IPS-18c (cell line): ENCODE measurements around the gene TTC6.

Experiments
- H3K4me3 ChIP-seq: 2 replicates; pipeline ENCODE4 v1.7.0; 2013; ENCODE audit warnings: low read depth, mild to moderate bottlenecking, low read length, moderate library complexity; ENCODE audit not compliant: insufficient read depth
- H3K9me3 ChIP-seq: one replicate; pipeline ENCODE4 v1.6.1; 2013; ENCODE audit warnings: mild to moderate bottlenecking, low read length, moderate library complexity; ENCODE audit not compliant: control insufficient read depth, insufficient read depth

The TTC6 gene

DNA sequence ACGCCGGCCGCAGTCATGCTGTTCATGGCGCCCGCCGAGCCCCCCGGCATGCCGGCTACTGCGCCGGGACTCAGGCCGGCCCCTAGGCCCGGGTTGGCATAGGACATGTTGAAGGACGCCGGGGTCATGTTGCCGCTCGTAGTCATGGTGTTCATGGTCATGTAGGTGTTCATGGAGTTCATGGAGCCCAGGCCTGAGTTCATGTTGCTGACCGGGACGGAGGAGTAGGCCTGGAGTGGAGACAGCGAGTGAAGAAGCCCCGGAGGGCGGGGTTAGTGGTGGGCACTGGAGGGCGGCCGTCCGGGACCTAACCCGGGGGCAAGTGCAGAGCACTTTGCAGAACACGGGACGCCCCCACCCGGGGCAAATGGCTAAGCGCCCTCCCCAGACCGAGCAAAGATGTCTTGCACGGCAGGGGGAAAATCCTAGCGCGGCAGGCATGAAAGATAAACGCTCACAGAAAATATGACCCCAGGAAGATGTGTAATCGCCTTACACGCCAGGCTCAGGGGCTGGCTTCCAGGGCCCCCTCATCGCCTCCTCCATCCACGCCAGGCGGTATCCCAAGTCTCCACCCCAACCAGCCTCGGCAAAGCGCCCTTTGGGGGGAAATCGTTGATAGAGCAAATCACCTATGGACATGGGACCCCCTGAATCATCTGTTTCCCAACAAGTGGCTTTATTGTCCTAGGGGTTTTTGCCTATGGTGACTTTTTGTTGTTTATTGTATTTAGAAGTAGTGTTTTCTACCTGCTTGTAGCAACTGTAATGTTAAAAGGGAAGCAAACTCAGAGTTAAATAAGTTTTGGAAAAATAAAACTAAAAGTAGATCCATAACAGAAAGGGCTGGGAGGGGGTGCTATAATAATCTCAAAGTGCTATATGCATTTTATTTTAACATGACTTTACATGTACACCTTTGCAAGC is 2.7 kb upstream of the TTC6 start:
- H3K4me3 ChIP-seq, result peak overlapping the region; percentile 16; the same call in 1 of the 2 replicates
- H3K9me3 ChIP-seq, result peaks cover 2% of the 10 kb centered on the region

DNA sequence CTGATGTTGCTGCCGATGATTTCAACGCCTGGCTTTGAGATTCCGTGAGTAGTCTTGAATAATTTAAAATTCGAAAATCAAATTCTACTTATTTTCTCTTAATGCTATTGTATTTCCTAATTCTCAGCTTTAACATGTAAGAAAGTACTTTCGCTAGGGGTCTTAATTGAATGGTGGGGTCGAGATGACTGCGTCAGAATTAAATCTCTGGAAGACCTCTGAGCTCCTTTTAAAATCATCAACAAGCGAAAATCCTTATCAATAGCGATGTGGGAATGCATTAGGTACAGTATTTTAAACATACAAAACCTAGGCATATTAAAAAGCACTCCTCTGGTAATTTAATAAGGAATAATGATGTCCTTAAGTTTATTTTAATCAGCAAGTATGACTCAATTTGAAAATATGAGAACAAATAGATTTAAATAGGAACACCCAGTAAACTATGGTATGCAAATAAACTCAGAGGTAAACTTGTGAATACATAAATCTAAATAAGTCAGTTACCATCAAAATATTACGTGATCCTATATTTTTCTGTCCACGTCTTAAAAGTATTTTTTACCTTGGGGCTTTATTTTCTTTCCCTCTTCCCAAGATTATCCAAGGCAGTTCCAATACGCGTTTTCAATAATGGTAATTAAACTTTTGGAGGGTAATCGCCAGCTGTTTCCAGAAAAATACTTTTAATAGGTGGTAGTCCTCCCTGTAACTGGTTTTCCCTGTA is 1.8 kb upstream of the TTC6 start:
- Histone ChIP-seq H3K9me3 (peaks cover 2% of the 10 kb centered on the region), H3K4me3 (no peak overlapping the region)

DNA sequence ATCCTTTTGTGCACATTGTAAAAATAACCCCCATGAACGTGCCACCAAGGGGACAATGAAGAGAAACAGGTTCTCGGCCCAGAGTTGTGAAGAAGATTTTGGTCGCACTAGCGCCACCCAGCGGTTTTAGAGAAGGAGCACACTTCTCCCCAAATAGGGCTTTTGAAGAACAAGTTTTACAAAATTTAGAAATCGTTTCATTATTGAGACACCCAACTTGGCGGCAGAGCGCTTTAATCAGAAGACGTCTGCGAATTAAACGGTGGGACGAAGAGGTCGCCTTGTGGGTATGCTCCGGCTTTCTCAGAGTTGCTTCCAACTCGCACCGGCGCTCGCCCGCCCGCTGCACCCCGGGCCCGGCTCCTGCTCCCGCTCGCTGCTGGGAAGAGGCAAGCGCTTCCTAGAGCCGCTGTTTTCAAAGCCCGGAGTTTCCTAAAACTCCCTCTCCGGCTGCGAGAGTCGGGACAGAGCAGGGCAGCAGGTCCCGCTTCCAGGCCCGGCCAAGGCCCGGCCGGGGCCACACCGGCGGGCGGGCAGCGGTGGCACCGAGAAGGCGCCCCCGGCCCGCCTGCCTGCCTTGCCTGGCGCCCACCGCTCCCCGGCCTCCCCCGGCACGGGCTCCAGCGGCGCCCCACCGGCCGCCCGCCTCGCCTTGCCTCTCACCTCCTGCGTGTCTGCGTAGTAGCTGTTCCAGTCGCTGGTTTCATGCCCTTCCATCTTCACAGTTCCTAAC is 1.0 kb upstream of the TTC6 start:
- Histone ChIP-seq H3K9me3 (peaks cover 2% of the 10 kb centered on the region), H3K4me3 (peak overlapping the region; percentile 44)

DNA sequence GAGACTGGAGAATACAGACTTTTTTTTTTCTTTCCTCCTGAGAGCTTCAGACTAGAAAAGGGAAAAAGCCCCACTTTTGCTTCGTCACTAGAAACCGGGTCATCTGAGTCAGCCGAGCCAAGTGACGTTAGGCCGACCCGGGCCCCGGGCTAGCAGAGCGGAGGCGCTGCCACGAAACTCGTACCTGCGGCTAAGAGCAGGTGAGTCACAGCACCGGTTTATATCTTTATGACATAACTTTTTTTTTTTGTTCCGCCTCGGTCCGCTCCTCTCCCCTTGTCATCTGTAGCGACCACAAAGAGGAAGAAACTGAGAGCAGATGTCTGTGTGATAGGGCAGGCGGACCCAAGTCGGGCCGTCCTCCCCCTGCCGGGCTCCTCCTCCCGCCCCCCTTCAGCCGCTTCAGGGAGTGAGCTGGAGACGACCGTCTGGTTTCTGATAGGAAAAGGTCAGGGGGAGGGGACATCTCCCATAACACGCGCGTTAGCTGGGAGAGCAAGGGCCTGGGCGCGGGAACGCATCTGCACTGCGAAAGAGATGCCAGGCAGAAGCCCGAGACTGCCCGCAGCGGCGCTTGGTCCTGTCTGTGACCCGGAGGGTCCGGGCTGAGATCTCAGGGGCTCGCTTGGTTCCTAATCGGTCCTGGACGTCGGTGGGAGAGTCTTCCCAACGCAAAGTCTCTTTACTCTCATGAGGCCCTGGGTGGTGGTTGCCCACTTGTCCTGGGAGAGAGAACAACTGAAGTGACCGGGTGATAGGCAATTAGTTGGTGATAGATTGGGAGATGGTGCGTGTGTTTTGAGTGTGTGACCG is 586 bp downstream of the TTC6 start:
- peak overlapping the region; percentile 34; the same call in 1 of the 2 replicates for H3K4me3 ChIP-seq
- H3K9me3 ChIP-seq, result peaks cover 3% of the 10 kb centered on the region

DNA sequence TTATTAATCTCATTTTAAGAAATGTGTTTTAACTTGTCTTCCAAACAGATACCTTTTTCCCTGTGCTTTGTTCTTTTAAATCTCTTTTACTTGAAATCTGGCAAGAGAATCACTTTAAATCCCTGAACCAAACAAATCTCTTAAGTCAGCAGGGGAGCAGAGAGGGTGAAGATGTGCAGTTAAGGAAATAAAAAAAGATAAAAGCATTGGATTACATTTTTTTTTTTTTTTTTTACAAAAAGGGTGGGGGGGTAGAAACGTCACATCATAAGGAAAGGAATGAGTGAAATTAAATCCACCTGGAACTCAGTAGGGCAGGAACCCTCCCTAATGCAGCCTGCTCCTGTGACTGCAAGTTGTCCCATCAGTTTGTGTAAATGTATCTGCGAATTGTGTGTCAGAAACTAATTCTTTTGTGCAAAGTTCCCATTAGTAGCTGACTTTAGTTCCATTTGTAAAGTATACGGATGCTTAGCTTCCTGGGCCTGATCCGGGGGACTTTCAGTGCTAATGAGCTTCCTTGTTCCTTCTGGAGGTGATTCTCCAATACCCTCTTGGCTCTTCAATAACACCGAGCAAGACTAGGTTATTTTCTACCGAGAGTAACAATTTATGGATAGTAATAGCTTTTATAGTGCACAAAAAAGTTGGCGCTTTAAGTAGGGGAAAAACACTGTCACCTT is 1.5 kb downstream of the TTC6 start:
- Histone ChIP-seq H3K4me3 (no peak overlapping the region), H3K9me3 (peaks cover 6% of the 10 kb centered on the region)

DNA sequence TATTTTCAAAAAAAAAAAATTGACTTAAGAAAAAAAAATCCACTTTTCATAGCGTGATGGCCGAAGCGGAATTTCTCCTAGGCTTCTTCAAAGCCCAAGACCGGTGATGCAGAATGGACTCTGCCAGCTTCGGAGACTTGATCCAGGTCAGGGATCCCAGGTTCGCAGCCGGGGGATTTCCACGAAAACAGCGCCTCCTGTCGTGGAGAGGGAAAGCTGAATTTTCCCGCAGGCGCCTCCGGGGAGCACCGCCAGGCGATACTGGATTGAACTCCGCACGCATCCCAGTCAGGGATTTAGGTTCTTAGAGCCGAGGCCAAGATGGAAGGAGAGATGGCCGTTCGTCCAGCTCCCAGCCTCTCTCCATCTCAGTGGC is 2.1 kb downstream of the TTC6 start:
- Histone ChIP-seq H3K9me3 (peaks cover 6% of the 10 kb centered on the region), H3K4me3 (no peak overlapping the region; the same call in 1 of the 2 replicates)

DNA sequence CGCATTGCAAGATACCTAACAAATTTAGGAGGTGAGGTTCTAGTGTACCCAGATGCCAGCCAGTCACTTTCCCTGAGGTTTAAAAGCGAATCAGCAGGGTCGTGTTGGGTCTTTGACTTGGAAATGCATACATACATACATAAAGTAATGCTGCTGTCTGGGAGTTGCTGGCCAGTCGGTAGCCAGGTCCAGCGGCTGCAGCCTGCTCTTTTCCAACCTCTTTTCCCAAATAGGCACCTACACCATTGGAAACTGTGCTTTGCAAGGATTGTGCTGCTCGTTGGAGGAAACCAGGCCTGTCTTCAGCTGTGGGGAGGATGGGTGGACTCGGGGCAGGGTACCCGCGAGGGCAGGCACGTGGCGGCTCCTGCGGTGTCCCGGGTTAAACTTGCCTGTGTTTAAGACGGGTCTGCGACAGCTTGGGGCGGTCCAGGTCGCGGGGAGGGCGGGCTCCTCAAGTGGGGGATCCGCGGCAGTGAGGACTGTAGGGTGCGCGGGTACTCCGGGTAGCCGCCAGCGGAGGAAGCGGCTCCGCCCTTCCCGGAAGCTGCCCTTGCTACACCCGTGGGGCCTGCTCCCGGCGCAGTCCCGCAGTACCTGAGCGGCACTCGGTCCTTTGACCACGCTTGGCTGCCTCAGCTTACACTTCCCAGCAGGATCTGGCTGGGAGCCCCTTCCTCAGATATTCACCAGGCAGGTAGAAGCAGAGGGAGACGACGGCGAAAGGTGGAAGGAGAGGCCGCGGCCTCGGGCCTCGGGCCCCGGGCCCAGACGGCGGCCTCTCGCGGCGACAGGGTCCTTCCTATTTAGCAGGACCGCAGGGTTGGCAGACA is 2.7 kb downstream of the TTC6 start:
- Histone ChIP-seq H3K4me3 (peak overlapping the region; percentile 31; the same call in 1 of the 2 replicates), H3K9me3 (peaks cover 6% of the 10 kb centered on the region)

DNA sequence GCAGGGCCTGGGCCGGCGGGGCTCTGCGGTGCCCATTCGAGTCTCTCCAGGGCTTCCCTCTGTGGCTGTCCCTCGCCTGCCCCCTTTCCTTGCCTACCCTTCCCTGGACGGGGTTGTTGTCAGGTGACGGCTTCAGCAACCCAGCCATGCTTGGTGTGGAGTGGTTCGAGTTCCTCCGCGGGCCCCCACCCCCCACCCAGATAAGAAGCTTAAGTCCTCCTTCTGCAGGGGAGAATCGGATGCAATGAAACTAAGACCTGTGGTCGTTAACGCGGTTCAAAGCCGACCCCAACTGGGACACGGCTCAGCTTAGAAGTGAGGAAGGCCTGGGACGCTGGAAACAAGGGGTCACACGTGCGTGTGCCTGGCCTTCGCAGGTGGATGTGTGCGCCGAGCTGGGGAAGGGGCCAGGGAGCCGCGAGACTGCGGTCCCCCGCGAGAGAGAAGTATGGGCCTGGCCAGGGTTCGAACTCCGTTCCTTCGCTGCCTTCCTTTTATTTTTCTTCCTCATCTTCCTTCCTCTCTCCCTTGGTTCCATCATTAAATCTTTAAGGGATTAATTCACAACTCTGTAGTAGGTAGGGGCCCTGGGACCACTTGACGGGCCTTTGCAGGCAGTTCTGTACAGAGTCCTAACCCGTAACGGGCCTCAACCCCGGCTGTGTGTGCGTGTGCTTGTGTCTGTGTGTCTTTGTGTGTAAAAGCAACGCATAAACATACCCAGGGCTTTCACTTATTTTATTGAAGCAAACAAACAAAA is 3.5 kb downstream of the TTC6 start:
- H3K4me3 ChIP-seq, result peak overlapping the region; percentile 46; the same call in 1 of the 2 replicates

DNA sequence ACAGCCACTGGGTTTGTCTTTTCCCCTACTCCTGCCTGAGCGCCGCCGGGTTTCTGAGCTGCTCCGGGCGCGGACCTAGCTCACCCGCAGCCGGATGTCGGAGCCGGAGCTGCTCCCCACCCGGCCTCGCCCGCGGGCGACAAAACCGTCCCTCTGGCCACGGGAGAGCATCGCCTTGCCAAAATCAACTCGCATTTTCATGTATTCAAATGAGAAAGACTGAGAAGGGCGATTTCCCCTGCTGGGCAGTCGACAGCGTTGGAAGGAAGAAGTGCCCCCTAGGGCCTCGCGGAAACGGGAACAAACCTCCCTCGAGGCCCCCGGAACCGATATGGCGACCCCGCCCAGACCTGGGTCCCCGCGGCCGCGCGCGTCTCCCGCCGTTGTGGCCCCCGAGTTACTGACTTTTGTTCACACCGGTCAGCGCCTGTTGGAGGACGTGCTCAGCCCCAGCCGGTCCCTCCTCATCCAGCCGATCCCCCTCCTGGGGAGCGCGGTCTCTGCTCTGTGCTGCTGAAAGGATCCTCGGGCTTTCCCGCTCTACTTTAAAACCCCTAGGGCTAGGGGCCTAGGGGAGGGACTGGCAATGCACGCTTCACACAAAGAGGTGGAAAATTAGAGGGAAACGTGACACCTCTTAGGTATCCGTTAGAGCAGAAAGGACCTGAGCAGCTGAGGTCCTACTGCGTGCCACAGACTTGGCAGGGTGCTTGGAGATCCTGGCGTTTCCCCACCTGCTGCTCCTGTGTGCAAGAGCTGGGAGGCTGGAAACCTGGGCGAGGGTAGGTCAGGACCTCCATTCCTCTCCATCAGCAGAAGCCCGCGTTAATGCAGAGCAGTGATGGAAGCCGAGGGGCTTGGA is 4.3 kb downstream of the TTC6 start:
- Histone ChIP-seq H3K9me3 (peaks cover 5% of the 10 kb centered on the region), H3K4me3 (peak overlapping the region; percentile 46)

More for the DNA sequence above, 3.5 kb downstream of the TTC6 start:
- peaks cover 6% of the 10 kb centered on the region for H3K9me3 ChIP-seq

DNA sequence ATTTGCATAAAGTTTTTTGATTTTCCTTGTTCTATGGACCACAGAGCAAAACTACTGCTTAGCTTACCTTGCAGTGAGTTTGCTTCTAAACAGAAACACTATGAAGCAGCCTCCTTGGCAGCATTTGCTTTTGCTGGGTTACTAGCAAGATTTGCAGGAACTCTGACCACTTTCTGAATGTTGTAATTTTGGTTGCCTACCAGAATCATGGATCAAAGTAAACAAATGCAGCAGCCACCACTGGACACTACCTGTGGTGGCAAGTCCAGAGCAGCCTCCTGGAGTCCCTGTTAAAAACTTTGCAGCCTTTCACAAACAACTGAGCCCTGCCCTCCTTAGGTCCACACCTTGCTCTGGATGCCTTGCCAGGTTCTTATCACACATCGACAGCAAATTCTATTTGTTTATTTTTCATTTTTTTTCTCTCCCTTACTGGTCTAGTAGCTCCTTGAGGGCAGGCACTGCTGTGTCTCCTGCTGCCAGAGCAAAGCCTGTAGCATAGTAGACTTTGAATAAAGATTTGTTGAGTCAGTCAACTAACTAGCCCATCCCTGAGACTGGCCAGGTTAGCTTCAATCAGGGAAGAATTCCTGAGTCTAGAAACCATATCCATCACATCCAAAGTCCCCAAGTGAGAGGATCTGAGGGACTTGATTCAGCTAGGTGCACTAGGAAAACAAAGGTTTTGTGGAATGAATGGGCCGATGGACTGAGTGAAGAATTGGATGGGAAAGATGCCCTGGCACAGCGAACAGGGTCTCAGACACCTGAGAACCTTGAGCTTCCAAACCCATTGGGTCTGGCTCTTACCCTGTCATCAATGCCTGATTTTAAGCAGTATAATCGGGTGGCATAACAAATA is 5.7 kb downstream of the TTC6 start:
- Histone ChIP-seq H3K9me3 (peaks cover 4% of the 10 kb centered on the region), H3K4me3 (no peak overlapping the region)

DNA sequence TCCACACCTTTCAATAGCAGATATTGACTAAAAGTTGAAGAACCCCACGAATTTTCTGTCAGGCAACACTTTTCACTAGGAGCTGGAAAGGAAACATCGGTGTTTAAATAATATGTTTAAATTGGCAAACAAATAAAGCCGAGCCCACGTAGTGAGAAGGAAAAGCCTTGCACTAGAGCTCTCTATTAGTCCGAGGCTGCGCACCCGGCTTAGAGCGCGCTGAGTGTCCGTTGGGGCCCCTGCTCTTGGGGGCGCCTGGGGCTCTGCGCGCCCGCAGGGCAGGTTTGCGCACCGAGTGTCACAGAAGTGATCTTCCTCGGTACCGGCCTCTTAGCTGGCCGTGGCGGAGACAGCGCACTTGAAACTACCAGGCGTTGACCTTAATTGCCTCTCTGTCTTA is 6.4 kb downstream of the TTC6 start:
- Histone ChIP-seq H3K4me3 (no peak overlapping the region), H3K9me3 (peaks cover 4% of the 10 kb centered on the region)

DNA sequence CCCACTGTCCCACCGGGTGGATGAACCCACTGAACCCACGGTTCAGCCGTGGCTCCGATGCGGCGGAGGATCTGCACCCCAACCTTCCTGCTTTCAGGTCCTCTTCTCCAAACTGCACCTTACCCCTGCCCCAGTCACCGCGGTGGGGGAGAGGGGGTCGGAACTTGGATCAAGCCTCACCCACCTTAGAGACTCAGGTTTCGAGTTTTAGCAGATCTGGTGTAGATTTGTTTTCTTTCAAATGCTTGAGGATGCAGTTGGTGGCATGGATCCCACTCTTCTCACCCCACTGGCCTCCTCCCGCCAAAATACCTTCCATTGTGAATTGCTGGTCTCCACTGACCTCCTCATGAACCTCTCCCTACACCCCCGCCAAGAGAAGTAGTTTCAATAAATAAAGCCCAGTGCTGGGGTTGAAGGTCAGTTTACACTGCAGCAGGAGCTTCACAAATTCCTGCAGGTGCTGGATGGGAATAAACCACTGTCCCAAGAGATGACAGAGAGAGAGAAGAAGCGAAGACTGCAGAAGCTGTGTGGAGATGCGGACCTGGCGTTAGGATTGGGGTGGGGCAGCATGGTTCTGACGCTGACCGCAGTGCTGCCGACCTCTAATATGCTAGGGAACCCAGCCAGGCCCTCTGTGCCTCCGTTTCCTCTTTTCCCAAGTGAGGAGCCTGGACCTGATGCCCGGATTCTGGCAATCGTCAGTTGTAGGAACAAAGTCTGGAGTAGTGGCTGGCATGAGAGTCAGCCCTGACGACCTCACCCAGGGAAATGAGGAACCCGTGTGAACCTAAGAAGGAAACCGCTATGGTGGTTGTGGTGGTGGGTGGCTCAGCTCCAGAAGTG is 7.4 kb downstream of the TTC6 start:
- H3K9me3 ChIP-seq, result peaks cover 4% of the 10 kb centered on the region
- H3K4me3 ChIP-seq, result no peak overlapping the region
